NB4 (cell line): ENCODE data around the gene VAC14.

ENCODE experiments used
- DNase-seq: peaks from one replicate; pipeline ENCODE4 v3.0.0; 2010; ENCODE audit warnings: low read depth
- H3K4me3 ChIP-seq: one replicate; pipeline ENCODE4 v1.5.1; 2011; ENCODE audit warnings: mild to moderate bottlenecking, low read depth, low read length, moderate library complexity
- MYC ChIP-seq: IDR thresholded peaks from 2 replicates; pipeline ENCODE4 v1.6.1; 2011; ENCODE audit warnings: low read depth, low read length
- POLR2A ChIP-seq: IDR thresholded peaks from 2 replicates; pipeline ENCODE4 v1.6.1; 2011; ENCODE audit warnings: mild to moderate bottlenecking; ENCODE audit not compliant: insufficient read length; ENCODE audit errors: extremely low read depth
- TF ChIP-seq, protein P1 (sequence below): IDR thresholded peaks from 2 replicates; pipeline ENCODE4 v1.6.1; 2011; ENCODE audit warnings: low read depth, low read length
- TF ChIP-seq, protein P2 (sequence below): IDR thresholded peaks from one replicate; pipeline ENCODE4 v1.5.1; 2012; ENCODE audit warnings: low read depth, low read length

VAC14 gene

GRCh38 chr16:70786020-70786755 lies 14.8 kb downstream of the VAC14 start:
- no peak for DNase-seq
- no peak overlapping the region for H3K4me3 ChIP-seq
- TF ChIP-seq, protein P1, sequence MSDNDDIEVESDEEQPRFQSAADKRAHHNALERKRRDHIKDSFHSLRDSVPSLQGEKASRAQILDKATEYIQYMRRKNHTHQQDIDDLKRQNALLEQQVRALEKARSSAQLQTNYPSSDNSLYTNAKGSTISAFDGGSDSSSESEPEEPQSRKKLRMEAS = no peak
- TF ChIP-seq POLR2A = no peak
- TF ChIP-seq, protein P2, sequence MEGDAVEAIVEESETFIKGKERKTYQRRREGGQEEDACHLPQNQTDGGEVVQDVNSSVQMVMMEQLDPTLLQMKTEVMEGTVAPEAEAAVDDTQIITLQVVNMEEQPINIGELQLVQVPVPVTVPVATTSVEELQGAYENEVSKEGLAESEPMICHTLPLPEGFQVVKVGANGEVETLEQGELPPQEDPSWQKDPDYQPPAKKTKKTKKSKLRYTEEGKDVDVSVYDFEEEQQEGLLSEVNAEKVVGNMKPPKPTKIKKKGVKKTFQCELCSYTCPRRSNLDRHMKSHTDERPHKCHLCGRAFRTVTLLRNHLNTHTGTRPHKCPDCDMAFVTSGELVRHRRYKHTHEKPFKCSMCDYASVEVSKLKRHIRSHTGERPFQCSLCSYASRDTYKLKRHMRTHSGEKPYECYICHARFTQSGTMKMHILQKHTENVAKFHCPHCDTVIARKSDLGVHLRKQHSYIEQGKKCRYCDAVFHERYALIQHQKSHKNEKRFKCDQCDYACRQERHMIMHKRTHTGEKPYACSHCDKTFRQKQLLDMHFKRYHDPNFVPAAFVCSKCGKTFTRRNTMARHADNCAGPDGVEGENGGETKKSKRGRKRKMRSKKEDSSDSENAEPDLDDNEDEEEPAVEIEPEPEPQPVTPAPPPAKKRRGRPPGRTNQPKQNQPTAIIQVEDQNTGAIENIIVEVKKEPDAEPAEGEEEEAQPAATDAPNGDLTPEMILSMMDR = no peak
- no peak for TF ChIP-seq MYC

- no peak for DNase-seq
- TF ChIP-seq, protein P1 = no peak
- no peak for TF ChIP-seq MYC
- no peak overlapping the region for H3K4me3 ChIP-seq
Measured at GRCh38 chr16:70784692-70785555, 16.0 kb downstream of the VAC14 start.

DNA sequence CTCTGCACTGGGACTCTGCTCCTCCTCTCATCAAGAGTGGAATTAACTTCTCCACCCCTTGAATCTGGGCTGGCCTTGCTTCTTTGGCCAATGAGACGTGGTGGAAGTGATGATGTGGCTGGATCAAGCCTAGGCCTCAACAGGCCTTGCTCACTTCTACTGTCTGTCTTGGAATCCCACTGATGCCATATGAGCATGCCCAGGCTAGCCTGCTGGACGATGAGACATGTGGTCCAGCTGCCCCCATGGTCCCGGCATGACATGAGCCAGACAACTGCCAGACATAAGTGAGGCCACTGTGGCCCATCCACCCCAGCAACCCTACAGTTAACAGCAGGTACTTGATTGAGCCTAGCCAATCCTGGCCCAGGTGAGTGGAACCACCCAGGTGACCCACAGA lies 18.7 kb downstream of the VAC14 start:
- no peak for DNase-seq
- H3K4me3 ChIP-seq = no peak overlapping the region
- no peak for TF ChIP-seq POLR2A

GRCh38 chr16:70781800-70782199 lies 19.2 kb downstream of the VAC14 start:
- no peak overlapping the region for H3K4me3 ChIP-seq
- DNase-seq = no peak
- TF ChIP-seq POLR2A = no peak
- TF ChIP-seq MYC = no peak
- TF ChIP-seq, protein P2 = no peak
- TF ChIP-seq, protein P1 = no peak

DNA sequence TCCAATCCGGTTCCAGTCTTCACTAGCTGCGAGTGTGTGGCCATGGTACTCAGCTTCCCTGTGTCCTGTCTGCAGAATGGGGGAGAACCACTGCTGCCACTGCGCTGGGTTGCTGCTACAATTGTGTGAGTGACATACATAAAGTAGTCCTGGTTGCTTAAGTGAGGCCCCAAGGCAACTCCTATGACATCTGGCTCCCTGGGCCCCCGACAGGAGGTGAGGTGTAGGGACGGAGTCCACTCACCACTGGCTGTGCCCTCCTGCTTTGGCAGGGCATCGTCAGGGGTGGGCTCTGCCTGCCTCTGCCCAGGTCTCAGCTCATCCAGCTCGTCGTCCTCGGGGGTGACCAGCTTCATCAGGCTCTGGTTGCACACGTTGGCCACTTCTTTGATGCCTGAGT lies 20.4 kb downstream of the VAC14 start:
- no peak overlapping the region for H3K4me3 ChIP-seq
- TF ChIP-seq, protein P2 = no peak
- no peak for TF ChIP-seq POLR2A
- no peak for TF ChIP-seq MYC
- TF ChIP-seq, protein P1 = no peak
- no peak for DNase-seq

GRCh38 chr16:70779361-70779760 lies 21.6 kb downstream of the VAC14 start:
- DNase-seq = no peak
- TF ChIP-seq, protein P2 = no peak
- no peak for TF ChIP-seq POLR2A
- no peak for TF ChIP-seq MYC
- no peak overlapping the region for H3K4me3 ChIP-seq

DNA sequence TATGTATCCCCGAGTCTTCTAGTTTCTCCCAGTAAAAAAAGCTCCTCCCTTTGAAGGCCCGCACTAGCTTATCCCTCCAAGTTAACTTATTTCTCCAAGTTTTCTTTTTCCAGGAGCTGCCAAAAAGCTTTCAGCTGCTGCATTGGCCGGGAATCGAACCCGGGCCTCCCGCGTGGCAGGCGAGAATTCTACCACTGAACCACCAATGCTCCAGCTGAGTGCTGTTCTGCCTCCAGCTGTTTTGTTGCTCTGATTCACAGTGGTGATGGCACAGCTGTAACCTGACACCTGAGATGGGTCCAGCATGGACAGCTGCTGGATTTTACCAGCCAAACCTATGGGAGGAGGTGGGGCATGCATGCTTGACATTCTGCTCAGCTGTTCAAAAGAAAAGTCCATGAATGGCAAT lies 22.1 kb downstream of the VAC14 start:
- no peak overlapping the region for H3K4me3 ChIP-seq
- TF ChIP-seq, protein P1 = no peak
- TF ChIP-seq MYC (no peak), POLR2A (no peak)
- TF ChIP-seq, protein P2 = no peak
- no peak for DNase-seq
